Measurements from ENCODE around the gene KCNJ9.
A peak's percentile ranks its signal among the peaks of the same experiment; 100 is the strongest.
"Not testable (repeated sequence)": the region's sequence is repeated elsewhere in the genome, so short reads cannot be mapped to it uniquely, and the experiment has no call there.

The KCNJ9 gene

DNA sequence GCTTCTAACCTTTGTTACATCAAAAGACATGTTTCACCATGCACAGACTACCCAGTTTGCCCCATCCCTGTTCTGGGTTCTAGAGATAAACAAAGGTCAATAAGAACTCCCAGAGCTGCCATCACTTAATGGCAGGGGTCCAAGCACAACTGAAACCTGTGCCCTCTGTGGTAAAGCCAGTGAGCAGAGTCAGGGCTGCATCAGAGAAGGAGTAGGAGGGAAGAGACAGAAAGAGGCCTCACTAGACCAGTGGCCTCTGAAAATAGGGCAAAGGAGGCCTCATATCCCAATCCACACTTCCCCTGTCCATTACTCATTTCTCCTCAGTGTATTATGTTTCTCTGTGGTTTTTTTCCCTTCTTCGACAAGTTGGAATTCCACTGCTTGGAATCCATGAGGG lies 44.4 kb downstream of the KCNJ9 start:
- DNase-seq (ENCODE audit: low spot score), result no peak

DNA sequence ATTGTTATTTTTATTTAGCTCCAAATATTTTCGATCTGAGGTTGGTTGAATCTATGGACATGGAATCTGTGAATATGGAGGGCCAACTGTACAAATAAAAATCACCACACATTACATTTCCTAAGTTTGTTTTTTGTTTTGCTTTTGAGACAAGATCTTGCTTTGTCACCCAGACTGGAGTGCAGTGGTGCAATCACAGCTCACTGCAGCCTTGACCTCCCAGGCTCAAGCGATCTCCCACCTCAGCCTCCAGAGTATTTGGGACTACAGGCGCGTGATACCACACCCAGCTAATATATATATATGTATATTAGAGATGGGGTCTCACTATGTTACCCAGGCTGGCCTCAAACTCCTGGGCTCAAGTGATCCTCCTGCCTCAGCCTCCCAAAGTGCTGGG lies 45.0 kb downstream of the KCNJ9 start:
- not testable (repeated sequence) for DNase-seq (ENCODE audit: low spot score)

DNA sequence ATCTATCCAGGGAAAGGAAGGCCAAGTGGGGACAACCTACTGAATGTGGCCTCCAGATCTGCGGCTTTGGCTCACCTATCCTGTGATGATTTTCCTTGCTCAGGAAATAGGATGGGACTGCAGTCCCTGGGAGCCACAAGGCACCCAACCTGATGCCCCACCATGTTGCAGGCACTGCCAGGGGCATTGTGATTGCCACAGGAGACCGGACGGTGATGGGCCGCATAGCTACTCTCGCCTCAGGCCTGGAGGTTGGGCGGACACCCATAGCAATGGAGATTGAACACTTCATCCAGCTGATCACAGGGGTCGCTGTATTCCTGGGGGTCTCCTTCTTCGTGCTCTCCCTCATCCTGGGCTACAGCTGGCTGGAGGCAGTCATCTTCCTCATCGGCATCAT lies 46.0 kb downstream of the KCNJ9 start:
- no peak for DNase-seq (ENCODE audit: low spot score)

DNA sequence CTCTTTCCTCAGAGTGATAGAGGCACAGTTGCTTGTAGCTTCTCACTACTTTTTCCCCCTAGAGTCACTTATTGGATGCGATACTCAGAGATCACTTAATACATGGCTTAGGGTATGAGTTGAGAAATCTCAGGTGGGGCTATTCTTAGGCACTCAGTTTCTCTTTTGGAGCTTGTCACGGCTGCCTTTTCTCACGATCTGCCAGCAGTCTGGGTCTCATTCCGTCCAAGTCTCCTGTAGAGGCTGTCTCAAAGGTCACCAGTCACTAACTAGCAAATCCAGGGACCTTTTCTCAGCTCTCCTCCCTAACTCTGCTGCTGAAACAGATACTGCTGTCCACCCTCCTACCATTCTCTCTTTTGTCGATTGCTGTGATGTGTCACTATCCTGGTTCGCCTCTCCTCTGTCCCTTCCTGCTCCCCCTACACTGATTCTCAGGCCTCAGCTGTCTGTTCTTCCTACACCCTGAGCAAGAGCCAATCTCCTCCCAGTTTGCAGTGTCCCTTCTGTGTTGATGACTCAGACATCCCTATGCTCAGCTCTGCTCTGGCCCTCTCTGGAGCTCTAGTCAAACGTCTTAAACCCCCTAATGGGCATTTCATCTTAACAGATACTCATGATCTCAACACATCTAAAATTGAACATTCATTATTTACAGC lies 46.7 kb downstream of the KCNJ9 start:
- DNase-seq (ENCODE audit: low spot score), result peak; percentile 57

DNA sequence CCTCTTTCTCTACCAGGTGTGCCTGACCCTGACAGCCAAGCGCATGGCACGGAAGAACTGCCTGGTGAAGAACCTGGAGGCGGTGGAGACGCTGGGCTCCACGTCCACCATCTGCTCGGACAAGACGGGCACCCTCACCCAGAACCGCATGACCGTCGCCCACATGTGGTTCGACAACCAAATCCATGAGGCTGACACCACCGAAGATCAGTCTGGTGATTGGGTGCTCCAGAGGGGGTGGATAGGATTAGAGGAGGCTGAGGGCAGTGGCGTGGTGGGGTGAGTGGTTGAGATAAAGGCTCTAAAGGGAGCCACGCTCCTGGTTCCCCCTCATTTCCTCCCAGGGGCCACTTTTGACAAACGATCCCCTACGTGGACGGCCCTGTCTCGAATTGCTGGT lies 47.3 kb downstream of the KCNJ9 start:
- DNase-seq (ENCODE audit: low spot score), result no peak

DNA sequence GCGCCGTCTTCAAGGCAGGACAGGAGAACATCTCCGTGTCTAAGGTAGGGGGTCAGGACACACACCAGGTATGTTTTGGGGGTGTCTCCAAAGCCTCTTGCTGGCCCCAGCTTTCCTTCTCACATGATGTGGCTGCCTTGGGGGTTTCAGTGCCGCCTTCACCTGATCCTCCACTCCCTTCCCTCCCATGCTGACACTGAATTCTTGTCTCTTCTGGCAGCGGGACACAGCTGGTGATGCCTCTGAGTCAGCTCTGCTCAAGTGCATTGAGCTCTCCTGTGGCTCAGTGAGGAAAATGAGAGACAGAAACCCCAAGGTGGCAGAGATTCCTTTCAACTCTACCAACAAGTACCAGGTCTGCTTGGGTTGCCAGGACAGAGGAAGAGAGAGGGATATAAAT lies 47.7 kb downstream of the KCNJ9 start:
- DNase-seq (ENCODE audit: low spot score), result no peak

DNA sequence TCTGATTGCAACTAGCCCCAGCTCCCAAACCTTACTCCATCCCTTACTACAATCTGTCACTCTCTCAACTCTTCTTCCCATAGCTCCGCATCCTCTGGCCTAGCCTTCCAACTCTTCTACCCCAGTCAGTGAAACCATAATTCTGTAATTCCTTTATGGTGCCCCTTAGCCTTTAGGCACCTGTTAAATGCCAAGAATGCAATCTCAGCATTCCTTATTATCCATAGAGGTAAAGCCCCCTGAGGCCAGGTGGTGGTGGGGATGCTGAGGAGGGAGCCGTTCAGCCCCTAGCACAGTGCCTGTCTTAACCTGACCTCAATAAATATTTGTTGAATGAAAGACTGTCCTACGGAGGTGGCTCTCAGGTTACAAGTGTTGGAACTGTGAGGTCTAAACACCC lies 48.2 kb downstream of the KCNJ9 start:
- DNase-seq (ENCODE audit: low spot score), result no peak

DNA sequence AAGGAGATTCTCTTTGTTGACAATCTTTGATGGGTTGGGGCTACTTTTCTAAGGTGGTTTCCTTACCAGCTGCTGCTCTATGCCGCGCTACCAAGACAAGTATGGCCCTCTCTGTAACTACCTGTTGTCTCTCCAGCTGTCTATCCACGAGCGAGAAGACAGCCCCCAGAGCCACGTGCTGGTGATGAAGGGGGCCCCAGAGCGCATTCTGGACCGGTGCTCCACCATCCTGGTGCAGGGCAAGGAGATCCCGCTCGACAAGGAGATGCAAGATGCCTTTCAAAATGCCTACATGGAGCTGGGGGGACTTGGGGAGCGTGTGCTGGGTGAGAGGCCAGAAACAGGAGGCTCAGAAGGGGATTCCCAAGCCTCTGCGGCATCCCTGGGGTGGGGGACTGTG lies 48.6 kb downstream of the KCNJ9 start:
- DNase-seq (ENCODE audit: low spot score), result no peak

DNA sequence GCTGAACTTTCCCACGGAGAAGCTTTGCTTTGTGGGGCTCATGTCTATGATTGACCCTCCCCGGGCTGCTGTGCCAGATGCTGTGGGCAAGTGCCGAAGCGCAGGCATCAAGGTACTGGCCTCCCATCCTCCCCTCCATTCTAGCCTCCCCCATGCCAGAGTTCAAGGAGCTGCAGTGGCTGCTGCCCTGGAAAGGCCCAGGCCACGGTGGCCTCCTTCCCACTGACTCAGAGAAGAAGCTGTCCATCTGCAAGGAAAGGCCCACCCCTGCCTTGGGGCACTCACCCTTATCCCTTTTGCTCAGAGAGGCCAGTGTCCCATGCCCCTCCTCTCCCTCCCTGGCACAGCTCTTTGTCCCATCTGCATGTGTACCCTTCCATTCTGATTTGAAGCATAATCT lies 49.1 kb downstream of the KCNJ9 start:
- DNase-seq (ENCODE audit: low spot score), result no peak

DNA sequence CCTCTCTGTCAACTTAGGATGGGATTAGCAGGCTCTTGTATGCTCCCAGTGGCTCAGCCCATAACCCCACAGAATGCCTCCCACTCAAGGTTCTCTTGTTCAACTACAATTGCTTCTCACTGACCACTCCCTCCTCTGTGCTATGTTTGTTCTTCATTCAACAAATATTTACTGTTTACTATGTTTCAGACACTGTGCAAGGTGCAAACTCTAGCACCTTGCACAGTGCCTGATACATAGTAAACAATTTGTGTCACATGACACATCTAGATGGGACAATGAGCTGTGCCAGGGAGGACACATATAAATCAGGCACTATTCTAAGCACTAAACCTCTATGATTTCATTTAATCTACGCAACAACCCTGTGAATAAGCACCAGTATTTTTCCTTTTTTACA lies 49.6 kb downstream of the KCNJ9 start:
- no peak for DNase-seq (ENCODE audit: low spot score)

DNA sequence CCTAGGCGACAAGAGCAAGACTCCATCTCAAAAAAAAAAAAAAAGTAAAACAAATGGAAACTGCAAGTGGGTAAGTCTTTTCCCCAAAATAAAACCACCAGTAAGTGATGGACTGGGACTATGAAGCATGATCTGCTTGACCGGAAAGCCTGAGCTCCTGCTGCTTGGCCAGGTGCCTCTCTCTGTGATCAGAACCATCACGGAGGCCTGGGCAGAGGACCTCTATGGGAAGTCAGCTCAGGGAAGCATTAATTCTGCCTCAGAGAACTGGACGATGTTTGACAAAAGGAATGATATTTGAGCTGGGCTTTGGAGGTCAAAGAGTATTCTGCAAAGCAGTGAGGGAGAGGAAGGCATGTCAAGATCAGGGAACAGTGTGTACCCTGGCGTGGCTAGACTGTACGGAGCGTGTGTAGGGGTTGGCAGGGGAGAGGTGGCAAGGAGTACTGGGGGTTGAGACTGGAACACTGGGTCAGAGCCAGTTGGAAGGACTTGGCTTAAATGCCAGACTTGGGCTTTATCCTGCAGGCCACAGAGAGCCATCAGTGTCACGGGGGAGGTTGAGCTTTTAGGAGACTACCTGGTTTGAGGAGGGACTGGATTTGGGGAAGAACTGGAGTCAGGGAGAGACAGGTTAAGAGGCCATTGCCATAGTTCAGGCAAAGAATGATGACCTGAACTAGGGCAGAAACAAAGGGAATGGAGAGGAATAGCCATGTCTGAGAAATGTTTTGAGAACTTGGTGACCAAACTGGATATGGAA lies 50.6 kb downstream of the KCNJ9 start:
- peak; percentile 90 for DNase-seq (ENCODE audit: low spot score)

DNA sequence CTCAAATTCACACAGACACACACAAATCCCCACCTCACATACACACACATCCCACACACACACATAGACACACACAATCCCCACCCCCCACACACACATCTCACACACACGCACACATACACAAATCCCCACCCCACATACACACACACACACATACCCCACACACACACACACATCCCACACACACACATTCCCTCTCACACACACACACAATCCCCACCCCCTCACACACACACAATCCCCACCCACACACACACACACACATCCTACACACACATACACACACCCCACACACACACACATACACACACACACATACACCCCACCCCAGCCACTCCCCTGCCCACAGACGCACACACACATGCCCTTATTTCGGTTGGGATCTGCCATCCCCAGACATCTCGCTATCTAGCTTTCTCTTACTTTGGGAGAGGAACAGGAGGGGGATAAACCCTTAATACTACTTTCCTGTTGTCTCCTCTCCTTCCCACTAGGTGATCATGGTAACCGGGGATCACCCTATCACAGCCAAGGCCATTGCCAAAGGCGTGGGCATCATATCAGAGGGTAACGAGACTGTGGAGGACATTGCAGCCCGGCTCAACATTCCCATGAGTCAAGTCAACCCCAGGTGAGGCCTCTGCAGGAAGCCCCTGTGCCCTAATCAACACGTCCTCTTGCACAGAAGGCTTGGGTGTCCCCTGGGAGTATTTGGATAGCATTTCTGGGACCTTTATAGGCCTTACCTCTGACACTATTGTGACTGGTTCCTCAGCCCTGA lies 52.8 kb downstream of the KCNJ9 start:
- no peak for DNase-seq (ENCODE audit: low spot score)

DNA sequence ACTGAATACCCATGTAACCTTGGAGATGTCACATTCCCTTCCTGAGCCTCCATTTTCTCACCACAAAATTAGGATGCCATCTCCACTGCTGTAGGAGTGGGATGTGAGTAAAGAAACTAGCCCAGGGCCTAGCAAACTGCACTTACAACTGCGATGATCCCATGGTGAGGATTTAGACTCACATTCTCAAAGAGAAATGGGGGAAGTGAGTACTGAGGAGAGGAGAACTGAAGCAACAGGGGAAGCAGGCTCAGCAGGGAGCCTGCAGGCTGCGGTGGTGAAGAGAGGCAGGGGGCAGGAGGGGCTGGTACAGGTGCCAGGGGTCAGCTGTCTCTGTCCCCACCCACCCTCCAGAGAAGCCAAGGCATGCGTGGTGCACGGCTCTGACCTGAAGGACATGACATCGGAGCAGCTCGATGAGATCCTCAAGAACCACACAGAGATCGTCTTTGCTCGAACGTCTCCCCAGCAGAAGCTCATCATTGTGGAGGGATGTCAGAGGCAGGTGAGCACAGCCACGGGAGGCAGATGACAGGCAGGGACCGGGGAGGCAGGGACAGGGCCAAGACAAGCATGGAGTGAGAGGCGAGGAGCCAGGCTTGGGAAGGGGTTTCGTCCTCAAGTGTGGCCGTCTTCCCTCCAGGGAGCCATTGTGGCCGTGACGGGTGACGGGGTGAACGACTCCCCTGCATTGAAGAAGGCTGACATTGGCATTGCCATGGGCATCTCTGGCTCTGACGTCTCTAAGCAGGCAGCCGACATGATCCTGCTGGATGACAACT lies 53.6 kb downstream of the KCNJ9 start:
- DNase-seq (ENCODE audit: low spot score), result no peak

DNA sequence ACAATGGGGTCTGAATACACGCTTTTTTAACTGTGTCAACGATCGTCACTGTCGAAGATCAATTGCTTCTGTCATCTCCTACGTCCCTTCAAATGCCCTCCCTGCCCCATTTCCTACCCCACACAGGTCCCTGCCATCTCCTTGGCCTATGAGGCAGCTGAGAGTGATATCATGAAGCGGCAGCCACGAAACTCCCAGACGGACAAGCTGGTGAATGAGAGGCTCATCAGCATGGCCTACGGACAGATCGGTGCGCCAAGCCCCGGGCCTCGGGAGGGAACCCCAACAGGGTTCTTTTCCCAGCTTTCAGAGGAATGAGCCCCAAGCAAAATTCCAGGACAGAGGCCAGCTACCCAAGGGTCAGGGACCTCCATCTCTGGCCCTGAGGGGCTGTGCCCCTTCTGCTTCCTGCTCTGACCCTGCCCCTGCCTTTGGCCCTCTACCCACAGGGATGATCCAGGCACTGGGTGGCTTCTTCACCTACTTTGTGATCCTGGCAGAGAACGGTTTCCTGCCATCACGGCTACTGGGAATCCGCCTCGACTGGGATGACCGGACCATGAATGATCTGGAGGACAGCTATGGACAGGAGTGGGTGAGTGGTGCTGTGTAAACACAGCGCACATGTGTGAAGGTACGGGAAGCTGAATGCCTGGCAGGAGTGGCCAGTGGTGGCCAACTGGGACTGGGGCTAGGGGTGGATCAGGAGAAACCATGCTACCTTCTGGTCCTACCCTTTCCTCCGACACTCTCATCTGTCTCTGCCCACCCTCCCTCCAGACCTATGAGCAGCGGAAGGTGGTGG lies 55.0 kb downstream of the KCNJ9 start:
- DNase-seq (ENCODE audit: low spot score), result no peak

DNA sequence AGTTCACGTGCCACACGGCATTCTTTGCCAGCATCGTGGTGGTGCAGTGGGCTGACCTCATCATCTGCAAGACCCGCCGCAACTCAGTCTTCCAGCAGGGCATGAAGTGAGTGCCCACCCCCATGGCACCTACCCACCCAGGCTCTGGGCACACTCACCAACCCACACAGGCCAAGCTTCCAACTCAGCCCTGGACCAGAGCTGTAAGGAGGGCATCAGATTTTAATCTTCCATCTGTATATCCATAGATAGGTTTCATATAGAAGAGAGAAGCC lies 55.5 kb downstream of the KCNJ9 start:
- DNase-seq (ENCODE audit: low spot score), result no peak

DNA sequence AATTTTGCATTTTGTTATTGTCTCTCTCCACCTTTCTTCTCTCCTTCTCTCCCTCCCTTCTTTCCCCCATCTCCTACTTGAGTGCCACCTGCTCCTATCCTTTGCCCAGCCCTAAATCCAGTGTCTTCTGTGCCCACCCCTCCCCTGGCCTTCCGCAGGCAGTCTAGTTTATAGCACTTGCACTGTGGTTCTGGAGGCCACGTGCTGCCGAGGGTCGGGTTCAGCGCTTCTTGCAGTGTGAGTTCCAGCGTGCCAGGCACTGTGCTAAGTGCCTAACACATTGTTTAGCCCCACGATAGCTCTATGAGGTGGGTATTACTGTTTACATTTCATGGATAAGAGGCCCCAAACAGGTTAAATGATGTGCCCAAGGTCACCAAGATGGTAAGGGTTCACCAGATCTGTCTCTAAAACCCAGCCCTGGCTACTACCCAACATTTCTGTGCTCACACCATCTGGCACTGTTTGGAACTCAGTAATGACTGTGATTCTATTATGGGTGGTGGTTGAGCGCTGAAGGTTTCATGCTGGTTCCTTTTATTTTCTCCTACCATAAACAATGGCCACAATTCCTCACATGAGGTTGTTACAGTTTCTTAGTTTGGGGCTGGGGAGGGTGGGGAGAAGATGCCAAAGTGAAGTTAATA lies 56.0 kb downstream of the KCNJ9 start:
- DNase-seq (ENCODE audit: low spot score), result peak; percentile 88

DNA sequence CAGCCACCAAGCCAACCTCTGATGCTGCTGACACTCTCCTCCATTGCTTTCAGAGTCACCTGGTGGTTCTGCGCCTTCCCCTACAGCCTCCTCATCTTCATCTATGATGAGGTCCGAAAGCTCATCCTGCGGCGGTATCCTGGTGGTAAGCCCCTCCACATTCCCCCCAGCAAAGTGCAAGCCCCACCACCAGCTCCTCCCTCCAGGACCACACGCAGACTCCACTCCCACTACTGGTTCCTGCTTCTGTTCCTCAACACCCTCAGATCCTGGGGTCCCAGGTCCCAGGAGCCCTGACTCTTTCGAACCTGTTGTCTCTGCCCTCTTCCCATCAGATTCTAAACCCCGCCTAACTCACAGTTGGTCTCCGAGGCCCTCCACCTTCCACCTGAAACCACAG lies 58.5 kb downstream of the KCNJ9 start:
- DNase-seq (ENCODE audit: low spot score), result no peak

All from cerebellar cortex (tissue), 1 donor.